Gastroesophageal sphincter (tissue), 4 donors: ENCODE results near the gene BCKDHA. TPM values are rescaled to one million over a fixed set of nuclear protein-coding genes. Genes with fewer than 3 reads are reported as not detected.
A peak's percentile ranks its signal among the peaks of the same experiment; 100 is the strongest.

ENCODE experiments used
- ATAC-seq: fragments of 150-250 bp; one replicate; pipeline ENCODE4 v1.9.1; 2016; ENCODE audit warnings: mild to moderate bottlenecking, moderate library complexity
- H3K27ac ChIP-seq, 4 donors: fragments of 200-600 bp; sonication (generic) in 3 of 4; 1 replicate in 3 of 4; 2 replicates in 1 of 4; pipeline ENCODE4 v1.5.1; 2016 to 2019
- H3K27me3 ChIP-seq: fragments of 200-600 bp; sonication (generic); one replicate; pipeline ENCODE4 v1.5.1; 2019
- H3K36me3 ChIP-seq, 2 donors: fragments of 200-600 bp; sonication (generic); one replicate each; pipeline ENCODE4 v1.5.1; 2019; ENCODE audit warnings: control low read depth in 1 of 2
- H3K4me1 ChIP-seq, 3 donors: fragments of 200-600 bp; sonication (generic); 1 replicate in 2 of 3; 2 replicates in 1 of 3; pipeline ENCODE4 v1.5.1; 2016 to 2019; ENCODE audit warnings: control low read depth in 2 of 3
- H3K4me3 ChIP-seq, 2 donors: fragments of 200-600 bp; sonication (generic); one replicate each; pipeline ENCODE4 v1.5.1; 2019; ENCODE audit warnings: mild to moderate bottlenecking in 1 of 2, moderate library complexity in 1 of 2
- H3K9me3 ChIP-seq, 3 donors: fragments of 200-600 bp; sonication (generic); one replicate each; pipeline ENCODE4 v1.5.1; 2017 to 2019; ENCODE audit warnings: control low read depth in 2 of 3
- CTCF ChIP-seq, 4 experiments: fragments of 200-600 bp in 2 of 4; fragments of 450-650 bp in 2 of 4; sonication (generic) in 1 of 4; IDR thresholded peaks; one replicate each; pipeline ENCODE4 v1.5.1; 2017 to 2019; ENCODE audit warnings: antibody characterized with exemption in 4 of 4, mild to moderate bottlenecking in 2 of 4, moderate library complexity in 2 of 4
- EP300 ChIP-seq: sonication (generic); formaldehyde crosslinking; IDR thresholded peaks from one replicate; pipeline ENCODE4 v1.6.1; 2017; ENCODE audit warnings: antibody characterized with exemption, mild to moderate bottlenecking
- POLR2A ChIP-seq, 2 donors: fragments of 450-650 bp; IDR thresholded peaks; one replicate each; pipeline ENCODE4 v1.6.1; 2017; ENCODE audit warnings: antibody characterized with exemption in 2 of 2, mild to moderate bottlenecking in 2 of 2, moderate library complexity in 1 of 2
- POLR2AphosphoS5 ChIP-seq: sonication (generic); formaldehyde crosslinking; IDR thresholded peaks from one replicate; pipeline ENCODE4 v1.6.1; 2017; ENCODE audit warnings: antibody characterized with exemption
- WGBS, 2 donors: methylation state at CpG; one replicate each; pipeline ENCODE4 v1.1.5; 2018; ENCODE audit warnings: low coverage in 1 of 2; 5-methylcytosine and 5-hydroxymethylcytosine counted together
- total RNA-seq, 4 donors: library from RNA; depleted of rRNA; stranded (reverse); fragments of >200 nt; gene quantifications; one replicate each; pipeline ENCODE4 v1.1.0, GENCODE V29; 2016

BCKDHA gene
- total RNA-seq, 4 donors from 2014 or later = 35.0 to 47.9 (median 38.3) TPM

- no peak for ATAC-seq
- H3K4me1 ChIP-seq = peaks cover 0 to 14% (median 4%) of the 10 kb centered on the region in 3 donors
- WGBS, 2 donors = 40% methylated on average over 1 to 3 of the region's 3 CpGs
- H3K27ac ChIP-seq = no peak overlapping the region
- H3K27me3 ChIP-seq = peaks cover 41% of the 10 kb centered on the region
- TF ChIP-seq POLR2A (IDR thresholded peaks at IDR 0.05) (no peak), CTCF (IDR thresholded peaks at IDR 0.05) (no peak), EP300 (no peak)
- H3K9me3 ChIP-seq = no peaks in the 10 kb centered on the region
- no peaks in the 10 kb centered on the region for H3K36me3 ChIP-seq
- H3K4me3 ChIP-seq = no peak overlapping the region
These were observed 52.2 kb downstream of the BCKDHA start for GRCh38 chr19:41449865-41450178.

- H3K27ac ChIP-seq = no peak overlapping the region
- H3K36me3 ChIP-seq = no peaks in the 10 kb centered on the region
- H3K4me3 ChIP-seq = no peak overlapping the region
- no peaks in the 10 kb centered on the region for H3K9me3 ChIP-seq
- peaks cover 0 to 25% (median 4%) of the 10 kb centered on the region in 3 donors for H3K4me1 ChIP-seq
- WGBS, 2 donors = 66 to 80% methylated on average over 1 to 2 of the region's 6 CpGs
- peaks cover 25% of the 10 kb centered on the region for H3K27me3 ChIP-seq
- TF ChIP-seq CTCF (IDR thresholded peaks at IDR 0.05) (no peak), POLR2A (IDR thresholded peaks at IDR 0.05) (no peak), POLR2AphosphoS5 (no peak), EP300 (no peak)
- ATAC-seq = no peak
These were observed 55.1 kb downstream of the BCKDHA start for GRCh38 chr19:41452584-41453275.

- ATAC-seq = no peak
- 12 to 13% methylated on average over 2 of the region's 2 CpGs for WGBS, 2 donors
- TF ChIP-seq EP300 (no peak), CTCF (IDR thresholded peaks at IDR 0.05) (no peak), POLR2AphosphoS5 (no peak), POLR2A (IDR thresholded peaks at IDR 0.05) (no peak)
- H3K36me3 ChIP-seq = no peaks in the 10 kb centered on the region
- H3K4me3 ChIP-seq = no peak overlapping the region
- H3K27me3 ChIP-seq = peaks cover 49% of the 10 kb centered on the region
- H3K9me3 ChIP-seq = no peaks in the 10 kb centered on the region
- H3K4me1 ChIP-seq = peaks cover 0 to 12% (median 0%) of the 10 kb centered on the region in 3 donors
- H3K27ac ChIP-seq = peak overlapping the region in 1 of 4 donors; percentile 12
These were observed 58.3 kb downstream of the BCKDHA start for GRCh38 chr19:41455936-41456335.

GRCh38 chr19:41456342-41456918 lies 58.8 kb downstream of the BCKDHA start:
- WGBS, 2 donors = 21 to 28% methylated on average over 3 to 7 of the region's 7 CpGs
- H3K27ac ChIP-seq = peak overlapping the region in 2 of 4 donors; percentile 12 to 51
- H3K36me3 ChIP-seq = no peaks in the 10 kb centered on the region
- no peak for ATAC-seq
- H3K9me3 ChIP-seq = no peaks in the 10 kb centered on the region
- peaks cover 0 to 12% (median 0%) of the 10 kb centered on the region in 3 donors for H3K4me1 ChIP-seq
- no peak for TF ChIP-seq POLR2AphosphoS5
- no peak for TF ChIP-seq CTCF (IDR thresholded peaks at IDR 0.05)
- no peak for TF ChIP-seq POLR2A (IDR thresholded peaks at IDR 0.05)
- no peak for TF ChIP-seq EP300
- H3K4me3 ChIP-seq = no peak overlapping the region
- H3K27me3 ChIP-seq = peaks cover 54% of the 10 kb centered on the region

GRCh38 chr19:41457241-41457640 lies 59.6 kb downstream of the BCKDHA start:
- WGBS, 2 donors = 17 to 36% methylated on average over 1 of the region's 1 CpG
- Histone ChIP-seq H3K36me3 (no peaks in the 10 kb centered on the region), H3K27ac (no peak overlapping the region), H3K4me3 (no peak overlapping the region), H3K4me1 (peaks cover 0 to 12% (median 0%) of the 10 kb centered on the region in 3 donors), H3K9me3 (no peaks in the 10 kb centered on the region), H3K27me3 (peaks cover 57% of the 10 kb centered on the region)
- TF ChIP-seq POLR2A (IDR thresholded peaks at IDR 0.05) (no peak), CTCF (IDR thresholded peaks at IDR 0.05) (no peak), POLR2AphosphoS5 (no peak), EP300 (no peak)
- no peak for ATAC-seq
